GM19452 (cell line): Measurements from ENCODE around the gene UBE2O.
"Not testable (repeated sequence)": the region's sequence is repeated elsewhere in the genome, so short reads cannot be mapped to it uniquely, and the experiment has no call there.

Experiments
- ATAC-seq: cut with Tn5 transposase; IDR thresholded peaks from one replicate; pipeline ENCODE4 v1.9.1; 2021; ENCODE audit not compliant: unreplicated experiment

The UBE2O gene

GRCh38 chr17:76379646-76380376 is 73.1 kb downstream of the UBE2O start:
- ATAC-seq, result no peak

GRCh38 chr17:76379275-76379641 is 73.7 kb downstream of the UBE2O start:
- no peak for ATAC-seq

GRCh38 chr17:76378548-76379274 is 74.2 kb downstream of the UBE2O start:
- ATAC-seq, result no peak

GRCh38 chr17:76376318-76377133 is 76.4 kb downstream of the UBE2O start:
- ATAC-seq, result no peak

- ATAC-seq, result no peak
Observed at GRCh38 chr17:76371656-76372628, 81.0 kb downstream of the UBE2O start.

- ATAC-seq, result no peak
Observed at GRCh38 chr17:76370261-76370993, 82.5 kb downstream of the UBE2O start.

GRCh38 chr17:76369804-76370203 is 83.1 kb downstream of the UBE2O start:
- no peak for ATAC-seq

GRCh38 chr17:76369379-76369778 is 83.6 kb downstream of the UBE2O start:
- no peak for ATAC-seq

- no peak for ATAC-seq
Observed at GRCh38 chr17:76368545-76368944, 84.4 kb downstream of the UBE2O start.

GRCh38 chr17:76367642-76368041 is 85.3 kb downstream of the UBE2O start:
- no peak for ATAC-seq

- no peak for ATAC-seq
Observed at GRCh38 chr17:76366247-76366646, 86.7 kb downstream of the UBE2O start.

GRCh38 chr17:76365256-76365903 is 87.6 kb downstream of the UBE2O start:
- no peak for ATAC-seq

GRCh38 chr17:76363107-76363842 is 89.7 kb downstream of the UBE2O start:
- no peak for ATAC-seq

- ATAC-seq, result no peak
Observed at GRCh38 chr17:76360461-76360860, 92.5 kb downstream of the UBE2O start.

GRCh38 chr17:76359776-76360175 is 93.2 kb downstream of the UBE2O start:
- not testable (repeated sequence) for ATAC-seq

- ATAC-seq, result no peak
Observed at GRCh38 chr17:76359375-76359774, 93.6 kb downstream of the UBE2O start.

- no peak for ATAC-seq
Observed at GRCh38 chr17:76357597-76358158, 95.3 kb downstream of the UBE2O start.

GRCh38 chr17:76356803-76357456 is 96.0 kb downstream of the UBE2O start:
- ATAC-seq, result no peak
